Measurements from ENCODE around the gene SH3RF1. TPM values are rescaled to one million over a fixed set of nuclear protein-coding genes. Genes with fewer than 3 reads are reported as not detected.

SH3RF1 gene
- total and polyA plus RNA-seq, 10 of the 15 experiments (the other 5 are each of a cell fraction or from before 2014, with no cell fraction given), result 4.5 to 22.5 (median 10.4) TPM

- TF ChIP-seq CTCF (IDR thresholded peaks at IDR 0.05 in 2 of 3, conservative IDR thresholded peaks at IDR 0.05 in 1 of 3; ENCODE audit: control insufficient read depth in 2 of 3, extremely low read depth in 1 of 3, insufficient read depth in 1 of 3, low read depth in 3 of 3, low read length in 3 of 3) (peak; percentile 24 to 38 (median 25); a peak in 5 of 6 replicates), IKZF1 (conservative IDR thresholded peaks at IDR 0.05) (peak; percentile 95), KDM1A (IDR thresholded peaks at IDR 0.05; ENCODE audit: borderline replicate concordance) (no peak), ZBTB40 (IDR thresholded peaks at IDR 0.05; ENCODE audit: borderline replicate concordance) (no peak), ETV6 (conservative IDR thresholded peaks at IDR 0.05 in 1 of 2, IDR thresholded peaks at IDR 0.05 in 1 of 2; ENCODE audit: borderline replicate concordance in 1 of 2, low read depth in 1 of 2) (peak in 1 of 2 experiments; percentile 24; a peak in 1 of 4 replicates), MEF2A (IDR thresholded peaks at IDR 0.05; ENCODE audit: insufficient read depth, low read depth, low read length) (0 out of 2 replicates have a peak, but pooled peaks have one; percentile 27), IRF4 (IDR thresholded peaks at IDR 0.05; ENCODE audit: low read depth, low read length) (no peak), CHD1 (IDR thresholded peaks at IDR 0.05; ENCODE audit: low read depth, low read length) (no peak), ZNF687 (IDR thresholded peaks at IDR 0.05) (0 out of 2 replicates have a peak, but pooled peaks have one; percentile 71), SMAD1 (IDR thresholded peaks at IDR 0.05; ENCODE audit: low read depth, partially characterized antibody) (no peak), PML (IDR thresholded peaks at IDR 0.05; ENCODE audit: low read length) (no peak), RB1 (IDR thresholded peaks at IDR 0.05; ENCODE audit: borderline replicate concordance) (peak; percentile 74; the same call in 1 of the 2 replicates)
These were observed at the start of gene SH3RF1 (continued) for GRCh38 chr4:169270810-169271691.

Measured in GM12878 (cell line).